Measurements from ENCODE around the gene ZNF143. TPM values are rescaled to one million over a fixed set of nuclear protein-coding genes. Genes with fewer than 3 reads are reported as not detected.
A peak's percentile ranks its signal among the peaks of the same experiment; 100 is the strongest.

Gene ZNF143
- total RNA-seq, 1 donor from 2014 or later = 28.3 TPM

- H3K27ac Mint-ChIP-seq (ENCODE audit: unreplicated experiment) = peak overlapping the region; percentile 72
- DNase-seq (ENCODE audit: low read depth) (no peak), FAIRE-seq (no peak)
- H3K9me3 ChIP-seq (ENCODE audit: insufficient read depth, low read depth, low read length) = no peaks in the 10 kb centered on the region
- no peak overlapping the region for H3K4me3 ChIP-seq (ENCODE audit: insufficient read depth, low read depth, low read length)
- no peaks in the 10 kb centered on the region for H3K9me3 Mint-ChIP-seq (ENCODE audit: unreplicated experiment)
- H3K36me3 ChIP-seq (ENCODE audit: insufficient read depth, low read length) = peaks cover under 1% of the 10 kb centered on the region
- H2AFZ ChIP-seq (ENCODE audit: low read depth, low read length) = no peak overlapping the region
- no peak overlapping the region for H3K4me3 Mint-ChIP-seq (ENCODE audit: unreplicated experiment)
- peaks cover 6% of the 10 kb centered on the region for H4K20me1 ChIP-seq (ENCODE audit: insufficient read depth, low read length)
- H3K4me2 ChIP-seq (ENCODE audit: low read length) = no peak overlapping the region
- H3K9ac ChIP-seq (ENCODE audit: low read length) = no peak overlapping the region
- H3K27me3 ChIP-seq (ENCODE audit: insufficient read depth, low read length) = no peaks in the 10 kb centered on the region
- H3K36me3 Mint-ChIP-seq (ENCODE audit: low read depth, unreplicated experiment) = peaks cover 4% of the 10 kb centered on the region
- TF ChIP-seq EZH2 (IDR thresholded peaks at IDR 0.05; ENCODE audit: insufficient read depth, low read length) (no peak), CTCF (IDR thresholded peaks at IDR 0.05; ENCODE audit: insufficient read depth, low read depth, low read length) (no peak)
- peak overlapping the region; percentile 97 for H3K27ac ChIP-seq (ENCODE audit: low read depth, low read length)
- peaks cover 32% of the 10 kb centered on the region for H3K79me2 ChIP-seq (ENCODE audit: insufficient read depth, low read length)
- peaks cover 31% of the 10 kb centered on the region for H3K4me1 Mint-ChIP-seq (ENCODE audit: low read depth, unreplicated experiment)
- no peaks in the 10 kb centered on the region for H3K27me3 Mint-ChIP-seq (ENCODE audit: low read depth, unreplicated experiment)
- peaks cover 36% of the 10 kb centered on the region for H3K4me1 ChIP-seq (ENCODE audit: insufficient read depth, low read length)
Measured at GRCh38 chr11:9571071-9571762, 110.4 kb downstream of the ZNF143 start.

- H3K36me3 Mint-ChIP-seq (ENCODE audit: low read depth, unreplicated experiment) = peaks cover 4% of the 10 kb centered on the region
- H4K20me1 ChIP-seq (ENCODE audit: insufficient read depth, low read length) = peaks cover 6% of the 10 kb centered on the region
- no peaks in the 10 kb centered on the region for H3K9me3 Mint-ChIP-seq (ENCODE audit: unreplicated experiment)
- H2AFZ ChIP-seq (ENCODE audit: low read depth, low read length) = no peak overlapping the region
- peaks cover 31% of the 10 kb centered on the region for H3K4me1 ChIP-seq (ENCODE audit: insufficient read depth, low read length)
- FAIRE-seq (no peak), DNase-seq (ENCODE audit: low read depth) (no peak)
- no peak for TF ChIP-seq CTCF (IDR thresholded peaks at IDR 0.05; ENCODE audit: insufficient read depth, low read depth, low read length)
- no peak for TF ChIP-seq EZH2 (IDR thresholded peaks at IDR 0.05; ENCODE audit: insufficient read depth, low read length)
- H3K4me1 Mint-ChIP-seq (ENCODE audit: low read depth, unreplicated experiment) = peaks cover 26% of the 10 kb centered on the region
- H3K9ac ChIP-seq (ENCODE audit: low read length) = peak overlapping the region; percentile 100
- peaks cover 37% of the 10 kb centered on the region for H3K79me2 ChIP-seq (ENCODE audit: insufficient read depth, low read length)
- H3K36me3 ChIP-seq (ENCODE audit: insufficient read depth, low read length) = peaks cover 6% of the 10 kb centered on the region
- no peaks in the 10 kb centered on the region for H3K27me3 Mint-ChIP-seq (ENCODE audit: low read depth, unreplicated experiment)
- peak overlapping the region; percentile 78 for H3K4me3 Mint-ChIP-seq (ENCODE audit: unreplicated experiment)
- peak overlapping the region; percentile 95 for H3K4me2 ChIP-seq (ENCODE audit: low read length)
- no peaks in the 10 kb centered on the region for H3K27me3 ChIP-seq (ENCODE audit: insufficient read depth, low read length)
- peak overlapping the region; percentile 97 for H3K27ac ChIP-seq (ENCODE audit: low read depth, low read length)
- no peaks in the 10 kb centered on the region for H3K9me3 ChIP-seq (ENCODE audit: insufficient read depth, low read depth, low read length)
- peak overlapping the region; percentile 89 for H3K27ac Mint-ChIP-seq (ENCODE audit: unreplicated experiment)
- H3K4me3 ChIP-seq (ENCODE audit: insufficient read depth, low read depth, low read length) = no peak overlapping the region
Measured at GRCh38 chr11:9571763-9572115, 110.9 kb downstream of the ZNF143 start.
